HG03196 (cell line): Measurements from ENCODE around the gene SND1.
"Not testable (repeated sequence)": the region's sequence is repeated elsewhere in the genome, so short reads cannot be mapped to it uniquely, and the experiment has no call there.

Source experiments
- ATAC-seq: cut with Tn5 transposase; IDR thresholded peaks from one replicate; pipeline ENCODE4 v1.9.1; 2021; ENCODE audit not compliant: unreplicated experiment

The SND1 gene

DNA sequence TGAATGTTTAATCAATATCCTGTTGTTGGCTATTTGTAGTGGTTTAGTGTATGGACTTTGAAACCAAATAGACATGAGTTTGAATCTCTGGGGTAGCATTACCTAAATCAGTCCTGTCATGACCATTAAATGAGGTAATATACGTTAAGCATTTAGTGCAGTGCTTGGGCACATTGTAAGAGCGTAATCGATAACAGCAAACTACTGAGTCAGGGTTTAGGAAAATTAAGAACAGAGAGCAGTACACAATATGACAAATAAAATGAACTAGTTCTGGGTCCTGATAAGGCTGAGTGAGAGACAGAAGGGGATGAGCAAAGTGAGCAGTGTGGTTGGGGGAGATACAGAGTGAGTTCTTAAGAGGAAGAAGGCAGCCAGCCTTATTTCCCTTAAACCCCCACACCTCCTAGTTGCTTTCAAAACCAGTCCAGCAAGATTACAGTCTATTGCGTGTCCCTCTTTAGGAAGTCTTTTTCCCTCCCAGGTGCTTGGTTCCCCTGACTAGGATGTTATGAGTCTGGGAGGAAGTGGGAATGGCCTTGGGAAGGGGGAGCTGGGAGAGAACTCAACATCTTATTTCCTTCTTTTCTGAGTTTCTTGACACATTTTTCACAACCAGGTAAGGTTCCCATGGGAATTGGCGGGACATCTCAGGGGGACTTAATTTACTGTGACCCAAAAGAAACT, 171.0 kb downstream of the SND1 start:
- ATAC-seq: no peak

DNA sequence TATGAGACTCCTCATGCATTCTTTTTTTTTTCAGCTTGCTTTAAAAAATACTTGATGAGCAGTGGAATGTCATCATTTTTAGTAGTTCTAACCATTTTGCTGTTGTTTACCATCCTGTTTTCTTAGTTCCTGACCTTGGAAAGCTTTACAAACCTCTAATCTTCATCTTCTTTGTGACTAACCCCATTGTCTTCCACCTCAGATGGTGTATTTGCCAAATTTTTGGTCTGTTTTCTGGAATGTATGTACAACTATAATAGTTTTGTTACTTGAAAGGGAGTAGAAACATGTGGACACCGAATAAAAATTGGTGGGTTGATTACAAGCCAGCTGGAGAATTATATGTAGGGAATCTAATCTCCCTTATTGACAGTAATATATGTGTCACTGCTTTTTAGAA, 172.7 kb downstream of the SND1 start:
- ATAC-seq: no peak

DNA sequence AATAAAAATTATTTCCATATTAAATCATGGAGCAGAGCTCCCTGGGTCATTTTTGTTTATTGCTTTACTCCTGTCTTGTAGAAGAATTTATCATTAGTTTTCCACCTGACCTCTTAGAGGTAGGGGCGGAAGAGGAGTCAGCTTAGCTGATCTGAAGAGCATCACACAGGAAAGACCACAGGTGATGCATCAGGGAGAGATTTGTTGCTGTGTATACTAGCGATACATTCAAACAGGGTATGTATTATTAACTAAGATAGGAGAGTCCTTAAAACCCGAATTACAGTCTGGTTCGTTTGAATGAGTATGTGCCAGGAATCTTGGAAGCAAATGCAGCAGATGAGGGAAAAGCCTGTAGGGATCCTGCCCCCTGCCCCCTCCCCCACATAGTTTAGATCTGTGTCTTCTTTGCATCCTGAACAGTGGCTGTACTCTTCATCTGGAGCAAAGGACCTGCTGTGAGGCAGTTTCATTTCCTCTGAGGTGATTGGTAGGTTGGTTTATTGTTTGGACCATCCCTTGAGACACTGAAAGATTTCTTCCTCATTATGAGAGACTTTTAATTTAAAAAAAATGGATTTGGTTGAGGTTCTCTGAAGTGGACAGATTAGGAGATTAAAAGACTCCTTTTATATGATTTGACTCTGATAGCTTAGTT, 177.0 kb downstream of the SND1 start:
- no peak for ATAC-seq

DNA sequence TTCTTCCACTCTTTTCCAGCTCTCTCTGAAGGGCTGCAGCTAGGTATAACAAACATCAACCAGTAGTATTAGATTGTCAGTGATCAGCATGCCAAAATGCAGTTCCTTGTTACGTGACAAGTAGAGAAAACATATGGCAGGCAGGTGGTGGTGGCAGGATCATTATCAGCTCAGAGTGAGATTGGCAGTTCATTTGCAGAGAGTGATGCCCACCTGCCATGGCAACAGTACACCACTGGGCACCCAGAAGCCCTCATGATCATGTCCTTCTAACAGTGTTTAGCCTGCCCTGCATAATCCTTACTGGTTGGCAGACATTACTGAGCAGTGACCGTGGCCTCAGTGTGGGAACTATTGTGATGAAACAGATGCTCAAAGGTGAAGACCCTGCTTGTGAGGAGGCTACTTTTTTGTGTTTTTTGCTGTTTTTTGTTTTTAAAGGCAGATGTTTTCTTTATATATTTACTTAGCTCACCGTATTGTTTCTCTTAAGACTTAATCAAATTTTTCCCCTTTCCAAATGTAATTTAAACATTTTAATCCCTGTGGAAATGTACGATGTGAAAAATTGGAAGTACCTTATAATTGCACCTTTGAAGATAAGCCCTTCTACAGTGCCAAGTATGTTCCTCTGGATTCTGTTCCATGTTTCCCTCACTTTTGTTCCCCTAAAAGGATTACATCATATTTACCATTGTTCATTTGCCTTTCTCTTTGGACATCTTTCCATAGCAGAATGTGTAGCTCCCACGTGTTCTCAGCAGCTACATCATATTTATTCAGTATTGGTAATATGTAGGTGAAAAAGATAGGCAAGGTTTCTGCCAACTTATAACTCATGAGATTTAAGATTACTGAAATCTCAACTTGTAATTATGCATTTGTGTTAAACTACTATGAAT, 179.6 kb downstream of the SND1 start:
- ATAC-seq: no peak

DNA sequence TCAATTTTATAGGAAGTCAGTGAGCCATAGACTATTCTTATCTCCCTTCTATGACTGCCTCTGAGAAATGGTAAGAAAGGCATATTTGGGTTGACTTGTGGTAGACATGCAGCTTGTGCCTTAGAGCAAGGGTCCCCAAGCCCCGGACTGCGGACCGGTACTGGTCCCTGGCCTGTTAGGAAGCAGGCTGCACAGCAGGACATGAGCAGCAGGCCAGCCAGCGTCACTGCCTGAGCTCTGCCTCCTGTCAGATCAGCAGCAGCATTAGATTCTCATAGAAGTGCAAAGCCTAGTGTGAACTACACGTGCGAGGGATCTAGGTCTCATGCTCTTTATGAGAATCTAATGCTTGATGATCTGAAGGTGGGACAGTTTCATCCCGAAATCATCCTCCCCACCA, 180.6 kb downstream of the SND1 start:
- no peak for ATAC-seq

DNA sequence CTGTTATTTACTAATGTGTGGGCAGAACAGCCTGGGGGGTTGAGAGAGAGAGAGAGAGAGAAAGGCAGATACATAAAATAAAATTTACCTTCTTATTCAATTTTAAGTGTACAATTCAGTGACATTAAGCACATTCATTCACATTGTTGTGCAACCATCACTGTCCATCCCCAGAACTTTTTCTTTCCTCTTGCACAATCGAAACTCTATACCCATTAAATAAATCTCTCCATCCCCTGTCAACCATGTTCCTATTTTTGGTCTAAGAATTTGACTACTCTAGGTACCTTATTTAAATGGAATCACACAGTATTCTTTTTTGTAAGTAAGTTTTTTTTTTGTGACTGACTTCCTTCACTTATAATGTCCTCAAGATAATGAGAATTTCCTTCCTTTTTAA, 181.6 kb downstream of the SND1 start:
- ATAC-seq: no peak

DNA sequence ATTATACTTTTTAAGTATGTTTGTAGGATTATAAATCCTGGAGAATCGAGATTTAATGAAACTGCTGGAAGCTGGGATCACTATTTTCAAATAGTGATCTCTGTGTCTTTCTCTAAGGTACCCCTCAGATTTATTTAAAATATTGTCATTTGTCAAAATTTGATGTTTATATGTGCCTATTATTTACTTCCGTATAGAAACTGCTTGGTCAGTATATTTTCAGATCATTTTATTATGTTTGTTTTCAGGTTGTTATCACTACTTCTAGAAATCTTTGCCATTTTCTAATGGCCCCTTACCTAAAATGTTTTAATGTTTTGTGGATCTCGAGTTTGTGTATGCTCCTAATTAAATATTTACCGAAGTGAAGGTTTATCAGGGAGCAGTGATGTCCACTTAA, 183.7 kb downstream of the SND1 start:
- ATAC-seq: no peak

DNA sequence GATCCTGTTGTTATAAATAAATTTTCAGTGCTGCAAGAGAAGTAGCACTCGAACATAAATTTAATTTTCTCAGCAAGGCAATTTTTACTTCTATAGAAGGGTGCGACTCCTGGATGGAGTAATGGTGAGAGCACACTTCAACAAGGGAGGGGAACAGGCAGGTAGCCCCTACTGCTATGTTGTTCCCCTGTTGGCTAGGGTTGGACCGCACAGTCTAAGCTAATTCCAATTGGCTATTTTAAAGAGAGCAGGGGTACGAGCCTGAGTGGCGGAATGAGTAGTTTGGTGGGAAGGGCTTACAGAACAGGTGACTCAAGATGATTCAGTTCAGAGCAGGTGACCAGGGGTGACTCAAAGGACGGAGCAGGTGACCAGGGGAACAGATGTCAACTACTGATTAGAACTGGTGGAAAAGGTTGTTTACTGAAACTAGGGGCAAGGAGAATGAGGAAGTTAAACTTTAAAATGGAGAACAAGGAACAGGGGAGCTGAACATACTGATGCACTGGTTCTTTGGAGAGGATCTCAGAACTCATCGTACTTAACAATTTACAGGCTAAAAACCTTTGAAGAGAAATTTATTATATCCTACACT, 185.9 kb downstream of the SND1 start:
- not testable (repeated sequence) for ATAC-seq

DNA sequence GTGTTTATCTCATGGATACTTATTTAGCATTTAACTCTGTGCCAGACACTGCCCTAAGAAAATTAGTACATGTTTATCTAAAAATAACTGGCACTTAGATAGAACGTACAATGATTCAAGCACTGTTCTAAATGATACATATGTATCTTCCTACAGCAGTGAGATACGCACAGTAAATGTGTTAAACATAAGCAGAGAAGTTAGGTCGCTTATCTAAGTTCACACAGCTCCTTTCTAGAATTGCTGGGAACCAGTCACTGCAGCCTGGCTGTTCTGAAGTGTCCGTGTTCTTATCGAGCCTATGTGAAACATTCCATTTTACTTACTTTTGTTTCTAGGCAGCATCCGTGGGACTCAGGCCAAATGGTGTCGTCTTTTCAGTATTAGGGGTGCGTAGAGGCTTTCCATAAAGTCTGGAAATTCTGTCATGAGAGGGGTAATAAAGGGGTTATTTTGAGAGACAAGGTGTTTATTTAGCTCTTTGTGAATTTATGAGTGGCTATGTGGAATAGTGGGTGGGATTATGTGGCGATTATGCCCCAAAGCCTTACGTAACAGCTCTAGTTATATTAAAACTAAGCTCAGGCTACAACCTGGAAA, 186.9 kb downstream of the SND1 start:
- ATAC-seq: no peak

DNA sequence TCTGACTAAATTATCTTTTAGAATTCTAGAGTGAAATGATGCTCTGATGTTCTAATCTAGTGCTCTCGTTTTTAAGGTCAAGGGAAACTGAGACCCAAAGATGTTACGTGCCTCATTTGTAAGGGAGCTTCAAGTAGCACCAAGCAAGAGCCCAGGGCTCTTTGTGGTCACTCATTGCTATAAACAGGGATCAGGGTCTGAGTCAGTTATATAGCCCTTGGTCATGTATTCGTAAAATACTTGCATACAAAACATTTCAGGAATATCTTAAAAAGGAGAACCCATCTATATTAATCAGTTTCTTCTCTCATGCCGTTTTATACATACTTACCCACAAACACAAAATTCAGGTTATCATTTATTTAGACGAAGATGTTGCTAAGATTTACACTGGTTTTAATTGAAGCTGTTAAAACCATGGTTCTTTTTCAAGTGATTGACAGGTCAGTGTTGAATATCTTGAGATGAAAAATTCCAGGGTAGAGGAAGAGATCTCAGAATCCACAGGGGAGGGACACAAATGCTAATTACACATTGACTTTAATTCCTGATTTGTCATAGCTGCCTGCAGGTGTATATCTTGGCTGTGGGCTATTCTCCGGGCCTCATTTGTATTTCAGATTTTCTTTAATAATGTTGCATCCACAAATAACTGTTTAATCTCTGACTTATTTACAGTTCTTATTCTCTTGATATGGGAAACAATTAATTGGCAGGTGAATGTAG, 188.4 kb downstream of the SND1 start:
- no peak for ATAC-seq

DNA sequence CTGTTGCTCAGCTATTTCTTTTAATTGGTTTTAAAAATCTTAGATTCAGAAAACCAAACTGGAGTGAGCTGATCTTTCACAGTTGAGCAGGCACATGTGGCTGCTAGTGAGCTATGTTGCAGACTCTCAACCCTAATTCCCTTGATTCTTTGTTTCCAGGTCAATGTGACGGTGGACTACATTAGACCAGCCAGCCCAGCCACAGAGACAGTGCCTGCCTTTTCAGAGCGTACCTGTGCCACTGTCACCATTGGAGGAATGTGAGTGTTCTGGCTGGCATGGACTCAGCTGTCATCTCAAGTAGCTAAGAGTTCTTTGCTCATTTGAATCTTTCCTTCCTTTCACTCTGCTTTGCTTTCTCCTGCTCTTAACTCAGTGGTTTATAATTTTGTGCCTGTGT, 192.2 kb downstream of the SND1 start:
- ATAC-seq: no peak

DNA sequence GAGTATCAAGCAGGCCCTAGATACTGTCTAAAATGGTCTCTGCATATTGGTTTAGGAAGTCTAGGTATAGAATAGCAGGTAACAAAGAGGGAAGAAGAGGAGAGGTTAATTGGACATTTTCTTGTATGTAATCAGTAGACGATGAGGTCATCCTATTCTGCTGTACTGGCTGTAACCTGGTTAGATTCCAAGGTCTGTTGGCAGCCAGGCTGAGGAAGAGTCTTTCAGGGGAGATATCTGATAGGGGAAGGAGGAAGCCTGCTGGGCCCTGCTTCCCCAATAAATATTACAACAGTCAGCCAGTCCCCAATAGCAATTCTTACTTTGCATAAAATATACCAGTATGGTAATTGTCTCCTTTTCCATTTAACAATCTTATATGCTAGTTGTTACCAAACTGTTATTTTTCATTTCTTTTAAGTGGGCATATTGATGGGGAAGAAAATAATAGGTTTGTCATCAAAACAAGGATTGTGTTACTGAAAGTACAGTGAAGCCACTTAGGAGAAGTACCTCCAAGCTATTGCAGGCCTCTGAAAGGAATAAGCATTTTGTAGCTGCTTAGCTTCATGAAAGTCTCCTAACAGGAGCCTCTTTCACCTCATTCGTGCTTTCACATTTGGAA, 192.8 kb downstream of the SND1 start:
- ATAC-seq: no peak

DNA sequence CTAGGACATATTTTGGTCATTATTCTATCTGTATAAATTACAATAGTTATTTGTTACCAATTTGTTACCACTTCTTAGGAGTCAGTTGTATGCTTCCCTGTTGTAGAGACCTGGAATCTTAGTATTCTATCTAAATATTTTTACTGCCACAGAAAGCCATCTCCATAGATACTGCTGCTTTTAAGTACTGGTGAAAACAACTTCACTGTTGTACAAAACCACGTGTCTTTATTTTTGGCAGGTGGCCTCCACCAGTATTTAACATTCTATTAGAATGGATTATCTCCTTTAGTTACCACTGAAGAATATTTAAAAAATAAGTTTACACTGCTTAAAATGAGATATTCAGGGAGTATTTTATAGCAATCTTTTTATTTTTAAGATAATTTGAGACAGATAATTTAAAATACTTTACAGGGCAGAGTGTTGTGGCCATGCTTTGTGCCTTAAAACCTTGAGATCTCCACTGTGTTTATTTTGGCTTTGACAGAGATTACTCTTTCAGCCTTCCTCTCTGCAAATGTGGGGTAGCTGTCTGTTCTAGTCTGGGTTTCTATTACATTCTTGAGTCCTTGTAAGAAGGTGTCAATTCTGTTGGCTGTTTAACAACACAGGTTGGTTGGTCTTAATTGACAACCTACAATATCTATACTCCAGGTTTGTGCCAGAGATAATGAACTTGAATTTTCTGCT, 193.7 kb downstream of the SND1 start:
- ATAC-seq: no peak

DNA sequence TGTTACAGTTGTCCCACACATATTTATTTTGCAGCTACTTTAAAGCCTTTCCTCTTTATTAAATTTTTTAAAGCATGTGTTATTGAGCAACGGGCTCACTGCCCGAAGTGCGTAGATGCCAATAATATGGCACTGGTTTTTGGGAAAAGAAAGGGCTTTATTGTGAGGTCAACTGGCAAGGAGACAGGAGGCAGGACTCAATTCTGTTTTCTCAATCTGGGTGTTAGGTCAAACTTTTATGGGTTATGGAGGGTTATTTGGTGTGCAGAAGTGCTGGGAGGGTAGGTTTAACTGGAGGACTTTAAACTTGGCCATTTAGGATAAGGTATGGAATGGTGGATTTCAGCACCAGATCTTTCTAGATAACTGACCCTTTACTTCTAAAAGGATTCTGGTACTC, 195.6 kb downstream of the SND1 start:
- no peak for ATAC-seq

DNA sequence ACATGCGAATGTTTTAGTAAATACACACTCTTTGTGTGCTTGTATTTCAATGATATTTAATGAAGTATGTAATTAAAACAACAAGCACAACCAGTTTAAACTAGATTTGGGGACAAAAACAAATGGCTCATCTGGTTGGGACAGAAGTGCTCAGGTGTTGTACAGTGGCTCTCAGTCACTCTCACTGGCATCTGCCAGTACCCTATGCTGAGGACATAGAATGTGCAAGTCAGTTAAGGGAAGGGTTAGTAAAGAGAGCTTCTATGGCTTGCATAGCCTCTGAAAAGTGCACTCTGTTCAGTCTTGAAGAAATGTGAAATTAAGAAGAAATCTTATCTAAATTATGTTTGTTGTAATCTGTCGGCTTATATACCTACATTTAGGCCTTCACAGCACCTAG, 196.2 kb downstream of the SND1 start:
- no peak for ATAC-seq

DNA sequence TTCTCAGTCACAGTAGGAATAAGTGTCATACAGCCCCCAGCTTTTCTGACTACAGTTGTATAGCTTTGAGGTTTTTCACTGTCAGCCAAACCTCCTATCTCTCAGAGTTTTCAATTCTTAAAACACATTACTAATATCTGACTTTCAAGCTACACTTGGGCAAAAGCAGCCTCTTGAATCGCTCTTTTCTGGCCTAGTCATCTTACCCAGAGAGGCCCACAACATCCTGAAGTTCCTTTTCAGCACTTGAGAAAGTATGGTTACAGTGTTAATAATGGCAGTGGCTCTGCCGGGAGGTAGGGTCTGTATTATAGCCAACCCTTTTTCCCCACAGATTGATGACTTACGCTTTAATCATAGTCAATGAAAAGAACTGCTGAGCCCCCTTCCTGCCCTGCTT, 198.2 kb downstream of the SND1 start:
- ATAC-seq: no peak

DNA sequence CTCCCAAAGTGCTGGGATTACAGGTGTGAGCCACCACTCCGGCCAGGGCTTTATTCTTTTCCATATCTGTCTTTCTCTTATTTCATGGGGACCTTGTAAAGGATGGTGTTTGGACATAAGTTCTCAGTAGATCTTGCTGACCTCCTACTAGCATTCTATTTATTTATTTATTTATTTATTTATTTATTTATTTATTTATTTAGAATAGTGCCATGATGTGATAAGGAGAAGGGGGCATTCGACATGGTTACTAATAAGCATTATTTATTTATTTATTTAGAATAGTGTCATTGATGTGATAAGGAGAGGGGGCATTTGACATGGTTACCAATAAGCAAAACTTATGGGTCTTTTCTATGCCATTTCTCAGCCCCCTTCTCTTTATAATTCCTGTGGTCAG, 202.4 kb downstream of the SND1 start:
- no peak for ATAC-seq

DNA sequence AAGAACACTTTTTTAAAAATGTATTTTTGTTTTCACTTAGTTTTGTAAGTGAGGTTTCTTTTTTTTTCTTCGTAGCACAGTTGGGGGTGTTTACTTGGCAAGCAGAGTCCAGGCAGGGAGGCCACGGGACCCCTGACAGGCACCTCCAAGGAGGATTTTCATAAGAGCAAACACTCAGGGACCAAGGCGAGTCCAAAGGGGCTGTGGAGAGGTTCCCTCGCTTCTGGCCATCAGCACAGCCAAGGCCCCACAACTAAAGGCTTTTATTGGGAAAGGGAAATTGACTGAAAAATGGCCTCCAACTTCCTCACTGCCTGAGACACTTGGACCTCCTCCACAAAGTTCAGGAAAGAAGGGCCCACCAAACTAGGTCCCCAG, 205.5 kb downstream of the SND1 start:
- ATAC-seq: no peak

DNA sequence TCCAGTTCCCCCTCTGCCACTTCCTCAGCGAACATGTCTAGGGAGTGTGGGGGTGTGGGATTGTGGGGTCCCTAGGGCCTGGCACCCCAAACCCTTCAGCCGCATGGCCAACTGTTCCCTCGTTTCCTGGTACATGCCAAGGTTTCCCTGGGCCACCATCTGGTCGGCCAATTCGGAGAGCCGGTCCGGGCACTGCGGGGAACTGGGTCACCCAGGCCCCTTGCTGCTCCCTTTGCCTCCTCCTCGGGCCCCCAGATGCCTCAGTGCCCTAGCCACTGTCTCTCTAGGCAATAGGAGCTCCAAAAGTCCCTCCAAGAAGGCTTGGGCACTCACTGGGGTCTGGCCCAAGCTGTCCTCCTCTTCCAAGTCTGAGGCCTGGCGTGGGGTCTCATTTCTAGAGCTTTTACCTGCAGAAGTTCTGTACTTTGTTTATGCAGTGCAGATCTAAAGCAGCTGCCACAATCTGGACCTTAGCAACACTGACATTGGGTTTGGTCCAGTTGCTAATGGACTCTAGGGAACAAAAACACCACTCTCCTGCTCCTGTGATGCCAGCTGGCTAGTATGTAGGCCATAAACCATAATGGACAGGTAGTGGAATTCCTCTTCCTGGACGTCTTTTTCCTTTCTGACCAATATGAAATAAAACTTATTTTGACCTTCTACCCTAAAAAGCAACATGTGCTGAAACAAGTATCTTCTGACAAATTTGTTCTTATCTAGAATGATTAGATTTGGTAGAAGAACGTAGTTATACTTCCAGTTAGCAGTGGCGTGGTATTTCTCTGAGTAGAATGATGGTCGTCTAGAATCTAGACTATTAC, 206.3 kb downstream of the SND1 start:
- no peak for ATAC-seq
